Measurements from ENCODE around the gene POLR2C.

POLR2C gene

GRCh38 chr16:57452021-57452420, 10.5 kb upstream of the POLR2C start:
- no peak for DNase-seq

DNA sequence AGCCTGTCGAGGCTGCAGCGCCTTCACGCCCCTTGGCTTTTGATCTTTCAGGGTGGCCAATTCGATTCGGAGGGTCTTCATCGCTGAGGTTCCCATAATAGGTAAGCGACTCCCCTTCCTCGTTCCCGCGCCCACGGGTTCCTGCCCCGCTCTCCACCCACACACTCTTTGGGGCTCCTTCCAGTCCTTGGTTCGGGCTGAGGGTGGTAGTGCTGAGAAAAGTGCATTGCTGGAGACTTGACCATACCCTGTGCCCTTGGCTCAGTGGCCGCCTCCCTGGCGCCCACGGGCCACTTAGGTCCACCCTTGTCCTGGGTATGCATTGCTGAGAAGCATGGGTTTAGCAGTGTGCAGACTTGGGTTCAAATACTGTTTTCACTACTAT, 491 bp downstream of the POLR2C start:
- no peak for DNase-seq

DNA sequence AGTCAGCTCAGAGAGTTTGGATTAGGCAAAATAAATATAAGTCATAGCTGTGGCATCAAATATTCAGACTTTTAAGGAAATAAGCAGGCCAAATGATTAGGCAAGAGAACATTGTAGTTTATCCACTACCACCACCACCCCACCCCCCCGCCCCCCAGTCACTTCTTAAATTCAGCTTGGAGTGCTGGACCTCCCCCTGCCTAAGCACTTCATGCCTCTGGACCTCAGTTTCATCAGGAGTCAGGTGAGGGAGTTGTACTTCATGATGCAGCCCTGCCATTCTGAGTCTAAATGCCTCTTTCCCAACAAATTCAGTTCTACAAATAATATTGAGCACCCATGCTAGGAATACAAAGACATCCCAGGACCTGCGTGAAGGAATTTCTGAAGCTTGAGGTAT, 2.0 kb downstream of the POLR2C start:
- no peak for DNase-seq

DNA sequence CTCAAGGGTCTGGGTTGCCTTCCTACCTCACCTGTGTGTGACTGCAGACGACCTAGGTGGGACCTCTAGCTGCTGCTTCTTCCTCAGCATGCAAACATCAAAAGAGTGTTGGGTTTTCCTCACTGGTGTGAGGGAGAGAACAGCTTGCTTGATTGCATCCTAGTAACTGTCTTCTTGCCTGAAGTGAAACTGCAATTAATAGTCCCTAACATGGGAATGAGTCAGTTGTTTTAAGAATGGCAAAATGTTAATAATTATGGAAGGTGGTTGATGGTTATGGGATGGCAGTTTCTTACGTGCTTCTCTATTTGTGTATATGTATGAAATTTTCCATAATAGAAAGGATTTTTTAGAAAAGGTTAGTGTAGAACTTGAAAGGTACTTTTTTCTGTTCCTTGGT, 5.9 kb downstream of the POLR2C start:
- DNase-seq, result no peak

- DNase-seq, result no peak
These were observed 6.6 kb downstream of the POLR2C start for GRCh38 chr16:57469046-57469445.

DNA sequence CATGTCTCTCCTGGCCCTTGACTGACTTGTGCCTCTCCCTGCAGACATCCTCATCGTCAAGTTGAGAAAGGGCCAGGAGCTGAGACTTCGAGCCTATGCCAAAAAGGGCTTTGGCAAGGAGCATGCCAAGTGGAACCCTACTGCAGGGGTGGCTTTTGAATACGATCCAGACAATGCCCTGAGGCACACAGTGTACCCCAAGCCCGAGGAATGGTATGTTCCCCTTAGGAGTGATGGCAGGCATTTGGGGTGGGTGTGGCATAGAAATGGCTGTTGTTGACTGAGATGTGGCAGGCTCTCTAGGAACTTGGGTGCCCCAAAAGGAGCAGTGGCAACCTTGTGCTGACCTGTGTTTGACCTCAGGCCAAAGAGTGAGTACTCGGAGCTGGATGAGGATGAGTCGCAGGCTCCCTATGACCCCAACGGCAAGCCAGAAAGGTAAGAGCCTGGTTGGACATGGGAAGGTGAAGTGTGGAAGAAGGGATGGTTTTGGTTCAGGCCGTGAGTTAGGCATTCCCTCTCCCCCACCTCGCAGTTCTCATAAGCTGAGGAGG, 7.5 kb downstream of the POLR2C start:
- DNase-seq, result no peak

- DNase-seq, result no peak
These were observed 8.2 kb downstream of the POLR2C start for GRCh38 chr16:57470711-57471110.

DNA sequence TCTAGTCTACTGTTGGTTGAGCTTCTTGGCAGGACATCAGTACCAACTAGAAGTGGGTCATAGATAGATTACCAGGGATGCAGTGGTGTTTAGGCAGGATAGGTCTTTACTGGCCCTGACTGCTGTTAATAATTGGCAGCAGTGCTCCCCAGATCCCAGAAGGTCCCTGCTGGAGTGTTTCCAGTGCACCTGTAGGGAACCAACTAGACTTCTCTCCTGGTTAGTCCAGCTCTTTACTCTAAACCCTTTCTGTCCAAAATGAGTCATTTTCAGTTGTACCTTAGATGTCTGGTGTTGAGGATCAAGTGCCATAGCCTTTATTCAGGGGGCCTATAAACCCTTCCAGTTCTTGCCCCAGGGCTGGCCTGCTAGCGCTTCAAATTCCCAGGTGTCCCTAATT, 8.7 kb downstream of the POLR2C start:
- DNase-seq, result no peak

DNA sequence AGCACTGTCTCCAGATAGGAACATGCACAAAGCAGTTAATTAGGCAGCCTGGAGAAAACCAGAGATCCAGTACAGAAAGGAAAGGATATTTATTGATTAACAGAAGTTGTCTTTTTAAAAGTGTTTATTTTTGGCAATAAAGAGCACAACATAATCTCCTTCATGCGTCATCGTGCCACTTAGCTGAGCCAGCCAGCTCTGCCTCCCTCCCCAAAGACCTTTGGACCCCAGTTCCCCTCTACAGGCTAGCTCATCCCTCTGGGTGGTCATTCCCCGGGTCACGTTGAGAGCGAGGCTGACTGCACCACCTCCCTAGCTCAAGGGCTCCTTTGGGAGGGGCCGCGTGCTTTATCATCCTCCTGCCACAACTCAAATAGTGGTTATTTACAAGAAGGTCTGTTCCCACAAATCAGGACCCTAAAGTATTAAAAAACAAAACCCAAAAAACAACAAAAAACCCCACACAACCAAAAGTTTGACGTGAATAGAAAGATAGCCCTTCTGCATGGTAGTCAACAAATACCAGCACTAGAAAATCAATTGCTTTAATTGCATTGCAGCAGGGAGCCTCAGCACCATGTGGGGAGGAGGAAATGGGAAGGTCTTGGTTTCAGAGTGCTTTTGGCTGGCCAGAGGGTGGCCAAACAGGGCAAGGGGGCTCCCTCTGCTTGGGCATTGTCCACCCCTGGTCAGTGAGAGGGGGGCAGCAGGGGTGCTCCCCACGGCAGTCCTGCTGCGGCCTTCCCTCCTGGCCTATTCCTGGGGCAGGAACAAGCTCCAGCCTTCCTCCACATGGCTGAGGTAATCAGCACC, 9.6 kb downstream of the POLR2C start:
- DNase-seq, result no peak

GRCh38 chr16:57472665-57473060, 10.2 kb downstream of the POLR2C start:
- DNase-seq, result no peak

GRCh38 chr16:57473176-57473840, 10.8 kb downstream of the POLR2C start:
- DNase-seq, result no peak

GRCh38 chr16:57473906-57474305, 11.4 kb downstream of the POLR2C start:
- DNase-seq, result no peak

- DNase-seq, result no peak
These were observed 12.5 kb downstream of the POLR2C start for GRCh38 chr16:57474671-57475661.

GRCh38 chr16:57475711-57476339, 13.3 kb downstream of the POLR2C start:
- peak; percentile 69 for DNase-seq

DNA sequence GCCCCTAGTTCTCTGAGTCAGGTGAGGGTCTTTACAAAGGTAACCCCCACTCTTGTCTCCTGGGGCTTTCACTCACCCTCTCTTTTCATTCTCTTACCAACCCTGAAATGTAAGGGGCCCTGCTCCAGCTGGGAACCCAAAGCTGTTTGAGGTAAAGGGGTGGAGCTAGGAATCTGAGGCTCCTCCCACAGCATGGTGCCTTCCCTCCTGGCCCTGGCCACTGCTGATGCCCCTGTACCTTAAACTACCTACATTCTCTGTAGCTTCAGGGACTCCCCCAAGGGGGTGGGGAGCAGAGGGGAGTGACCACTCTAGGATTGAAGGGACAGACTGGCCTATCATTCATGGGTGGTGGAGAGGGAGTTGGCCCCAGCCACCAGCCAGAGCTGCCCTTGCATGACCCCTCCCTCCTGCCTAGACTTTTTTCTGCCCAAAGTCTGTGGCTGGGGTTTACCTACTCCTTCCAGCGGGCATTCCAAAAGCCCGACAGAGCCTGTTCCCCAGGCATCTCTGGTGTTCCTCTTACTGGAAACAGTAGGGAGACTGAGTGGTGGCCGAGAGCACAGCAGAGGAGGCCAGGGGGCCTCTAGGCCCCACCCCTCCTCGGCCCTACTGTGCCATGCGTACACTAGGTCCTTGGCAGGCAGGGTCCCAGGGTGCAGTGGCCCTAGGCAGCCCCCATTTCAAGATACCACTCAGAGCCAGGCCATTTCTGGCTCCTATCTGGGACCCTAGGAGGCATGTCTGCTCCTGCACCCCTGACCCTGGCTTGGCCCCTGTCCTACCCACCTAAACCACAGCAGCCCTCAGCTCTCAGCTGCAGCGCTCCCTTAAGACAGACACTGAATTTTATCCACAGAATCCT, 14.3 kb downstream of the POLR2C start:
- no peak for DNase-seq

- DNase-seq, result no peak
These were observed 15.2 kb downstream of the POLR2C start for GRCh38 chr16:57477531-57478202.

DNA sequence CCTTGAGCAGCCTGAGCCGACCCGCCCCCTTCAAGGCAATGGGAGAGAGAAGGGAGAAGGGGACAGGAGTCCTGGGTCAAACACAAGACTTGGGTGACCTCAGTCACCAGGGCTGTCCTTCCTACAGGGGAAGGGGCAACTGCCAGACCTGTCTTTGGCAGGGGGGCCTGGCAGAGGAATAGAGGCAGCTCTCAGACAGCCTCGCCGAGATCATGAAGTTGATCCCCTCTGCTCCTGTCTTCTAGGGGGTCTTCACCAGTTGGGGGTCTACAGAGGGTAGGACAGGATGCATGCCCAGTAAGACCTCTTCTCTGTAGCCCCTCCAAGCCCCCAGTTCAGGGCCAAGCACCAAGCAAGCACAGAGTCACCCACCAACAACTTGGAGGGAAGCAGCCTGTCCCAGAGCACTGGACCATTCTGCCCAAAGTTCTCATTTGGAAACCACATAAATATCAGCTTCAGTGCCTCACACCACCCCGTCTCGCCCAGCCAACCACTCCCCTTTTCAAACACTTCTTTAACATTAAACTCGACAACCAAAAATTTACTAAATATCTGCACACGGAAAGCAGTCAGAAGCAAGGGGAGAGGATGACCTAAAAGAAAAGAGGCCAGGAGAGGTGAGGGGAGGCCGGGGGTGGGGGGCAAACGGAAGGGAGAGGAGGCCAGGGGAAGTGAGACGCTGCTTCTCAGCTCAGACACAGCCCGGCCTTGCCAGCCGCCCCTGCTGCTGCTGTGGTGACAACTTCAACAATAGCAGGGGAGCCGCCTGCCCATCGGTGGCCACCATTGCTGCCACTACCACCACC, 16.1 kb downstream of the POLR2C start:
- DNase-seq, result no peak

- DNase-seq, result no peak
These were observed 16.9 kb downstream of the POLR2C start for GRCh38 chr16:57479205-57479975.

Measured in activated naive CD4-positive, alpha-beta T cell treated with Interleukin-2 at 50 U/mL for 16 hours (primary cell).